ENCODE data around the gene MRTFB. TPM values are rescaled to one million over a fixed set of nuclear protein-coding genes. Genes with fewer than 3 reads are reported as not detected.

Gene MRTFB
- total and polyA plus RNA-seq, 2 donors (not counting 3 experiments of a cell fraction or from before 2014, with no cell fraction given): 19.6 to 49.5 TPM

DNA sequence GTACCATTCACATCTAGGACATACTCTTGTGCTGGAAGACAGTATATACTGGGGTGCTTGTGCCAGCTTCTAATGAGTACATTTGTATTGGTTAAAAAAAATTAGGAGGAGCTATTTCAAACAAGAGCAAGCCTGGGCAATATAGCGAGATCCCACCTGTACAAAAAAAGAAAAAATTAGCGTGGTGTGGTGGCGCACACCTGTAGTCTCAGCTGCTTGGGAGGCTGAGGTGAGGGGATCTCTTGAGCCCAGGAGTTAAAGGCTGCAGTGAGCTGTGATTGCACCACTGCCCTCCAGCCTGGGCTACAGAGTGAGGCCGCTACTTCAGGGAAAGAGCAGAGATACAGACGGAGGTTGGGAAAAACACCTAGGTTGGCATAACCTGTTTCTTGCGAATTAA lies 1.2 kb downstream of the MRTFB start:
- Histone ChIP-seq H3K27me3 (ENCODE audit: control insufficient read depth in 2 of 2, insufficient read depth in 2 of 2, low read length in 2 of 2) (no peaks in the 10 kb centered on the region), H3K27ac (ENCODE audit: insufficient read depth, low read depth, low read length) (no peak overlapping the region), H3K4me1 (ENCODE audit: control insufficient read depth, extremely low read depth, insufficient read depth, low read length) (peaks cover 11% of the 10 kb centered on the region), H3K4me2 (ENCODE audit: insufficient read depth, low read length) (peak overlapping the region; percentile 95), H3K79me2 (ENCODE audit: control insufficient read depth, insufficient read depth, low read length) (peaks cover 15% of the 10 kb centered on the region), H3K36me3 (ENCODE audit: control insufficient read depth in 2 of 2, extremely low read depth in 1 of 2, insufficient read depth in 2 of 2, low read length in 2 of 2) (no peaks in the 10 kb centered on the region), H2AFZ (ENCODE audit: low read depth, low read length) (no peak overlapping the region), H3K4me3 (replicated peaks in 1 of 3; ENCODE audit: insufficient read depth in 1 of 3, low read depth in 1 of 3, low read length in 3 of 3) (peak overlapping the region in 1 of 3 experiments; percentile 82), H3K9me1 (replicated peaks; ENCODE audit: control insufficient read depth, extremely low read depth, insufficient read depth, low read length) (no peaks in the 10 kb centered on the region), H3K9me3 (replicated peaks; ENCODE audit: control insufficient read depth, insufficient read depth, low read length) (no peaks in the 10 kb centered on the region), H3K9ac (replicated peaks; ENCODE audit: extremely low read depth, insufficient read depth, low read length) (peak overlapping the region; percentile 98), H4K20me1 (replicated peaks; ENCODE audit: control insufficient read depth, extremely low read depth, insufficient read depth, low read length) (no peaks in the 10 kb centered on the region)
- CTCF ChIA-PET: interaction anchor here (1.7 kb wide), 1 partner anchor 149 kb away, joined by 6 read pairs; no protein-coding TSS in a partner anchor
- FAIRE-seq: no peak
- BruUV-seq (replicated peaks): no TSS peak
- no peak for DNase-seq (ENCODE audit: low read depth, low spot score)
- no peak for TF ChIP-seq POLR2A (IDR thresholded peaks at IDR 0.05; ENCODE audit: low read depth, low read length)
- TF ChIP-seq CTCF (IDR thresholded peaks at IDR 0.05; ENCODE audit: extremely low read depth in 1 of 2, insufficient read depth in 1 of 2, low read depth in 1 of 2, low read length in 2 of 2): no peak
- no peak for TF ChIP-seq FOS (IDR thresholded peaks at IDR 0.05; ENCODE audit: borderline replicate concordance, insufficient read depth, low read length)
- TF ChIP-seq MAX (IDR thresholded peaks at IDR 0.05; ENCODE audit: insufficient read depth, insufficient read length): no peak
- no peak for TF ChIP-seq POLR2AphosphoS5 (IDR thresholded peaks at IDR 0.05; ENCODE audit: insufficient read depth, low read depth, low read length)
- TF ChIP-seq MYC (IDR thresholded peaks at IDR 0.05; ENCODE audit: low read depth, low read length): no peak
- TF ChIP-seq EZH2 (IDR thresholded peaks at IDR 0.05; ENCODE audit: borderline replicate concordance, low read depth, low read length, severe bottlenecking): no peak
- TF ChIP-seq JUN (IDR thresholded peaks at IDR 0.05; ENCODE audit: borderline replicate concordance, insufficient read depth, insufficient read length, low read depth): no peak
- no peak for TF ChIP-seq GATA2 (IDR thresholded peaks at IDR 0.05; ENCODE audit: insufficient read depth, insufficient read length, low read depth, low read length)
- POLR2A ChIA-PET: no interaction called here
- dilution Hi-C loops (cut with MboI; ENCODE audit: extremely low pct_ligation_motif_present, low sequenced_read_pairs): no loop called here
- intact Hi-C loops (cut with micrococcal nuclease): loop anchor here (5.0 kb wide), 2 partner anchors 115 to 150 kb away; partner anchors contain the start of gene ERCC4

Measured in endothelial cell of umbilical vein (primary cell).